Gastrocnemius medialis (tissue), 4 donors: ENCODE results near the gene TAGAP.

Experiments
- POLR2A ChIP-seq, 2 donors: fragments of 450-650 bp; IDR thresholded peaks; one replicate each; pipeline ENCODE4 v1.6.1; 2017; ENCODE audit warnings: antibody characterized with exemption in 2 of 2, mild to moderate bottlenecking in 2 of 2, moderate library complexity in 2 of 2
- TF ChIP-seq, protein P1 (sequence below), 5 experiments: fragments of 450-650 bp in 3 of 5; fragments of 200-600 bp in 2 of 5; sonication (generic) in 2 of 5; IDR thresholded peaks in 4 of 5; conservative IDR thresholded peaks in 1 of 5; 1 replicate in 4 of 5; 2 replicates in 1 of 5; pipeline ENCODE4 v1.5.1; 2016 to 2019; ENCODE audit warnings: antibody characterized with exemption in 5 of 5, mild to moderate bottlenecking in 3 of 5, moderate library complexity in 3 of 5

DNA sequence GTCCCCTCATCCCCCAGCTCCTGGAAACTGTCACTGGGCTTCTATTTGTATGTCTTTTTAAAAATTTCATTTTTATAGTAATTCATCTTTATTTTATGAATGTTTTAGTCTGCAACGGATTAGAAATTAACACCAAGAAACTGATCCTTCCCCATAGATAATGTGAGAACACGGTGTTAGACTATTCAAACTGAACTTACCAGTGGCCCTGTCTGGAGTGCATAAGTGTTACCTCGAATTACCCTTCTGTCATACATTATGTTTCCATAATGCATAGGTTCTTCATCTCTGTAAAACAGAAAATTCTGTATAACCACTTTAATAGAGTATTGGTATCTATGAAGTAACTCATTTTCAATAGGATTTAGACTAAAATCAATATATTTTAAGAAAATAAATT is 51.2 kb downstream of the TAGAP start:
- TF ChIP-seq, protein P1, sequence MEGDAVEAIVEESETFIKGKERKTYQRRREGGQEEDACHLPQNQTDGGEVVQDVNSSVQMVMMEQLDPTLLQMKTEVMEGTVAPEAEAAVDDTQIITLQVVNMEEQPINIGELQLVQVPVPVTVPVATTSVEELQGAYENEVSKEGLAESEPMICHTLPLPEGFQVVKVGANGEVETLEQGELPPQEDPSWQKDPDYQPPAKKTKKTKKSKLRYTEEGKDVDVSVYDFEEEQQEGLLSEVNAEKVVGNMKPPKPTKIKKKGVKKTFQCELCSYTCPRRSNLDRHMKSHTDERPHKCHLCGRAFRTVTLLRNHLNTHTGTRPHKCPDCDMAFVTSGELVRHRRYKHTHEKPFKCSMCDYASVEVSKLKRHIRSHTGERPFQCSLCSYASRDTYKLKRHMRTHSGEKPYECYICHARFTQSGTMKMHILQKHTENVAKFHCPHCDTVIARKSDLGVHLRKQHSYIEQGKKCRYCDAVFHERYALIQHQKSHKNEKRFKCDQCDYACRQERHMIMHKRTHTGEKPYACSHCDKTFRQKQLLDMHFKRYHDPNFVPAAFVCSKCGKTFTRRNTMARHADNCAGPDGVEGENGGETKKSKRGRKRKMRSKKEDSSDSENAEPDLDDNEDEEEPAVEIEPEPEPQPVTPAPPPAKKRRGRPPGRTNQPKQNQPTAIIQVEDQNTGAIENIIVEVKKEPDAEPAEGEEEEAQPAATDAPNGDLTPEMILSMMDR (IDR thresholded peaks at IDR 0.05 in 4 of 5, conservative IDR thresholded peaks at IDR 0.05 in 1 of 5): no peak
- TF ChIP-seq POLR2A (IDR thresholded peaks at IDR 0.05): no peak
